Measurements from ENCODE around the gene MFGE8.

Gene MFGE8

GRCh38 chr15:88871313-88871712 lies 41.9 kb downstream of the MFGE8 start:
- no peak for DNase-seq

DNA sequence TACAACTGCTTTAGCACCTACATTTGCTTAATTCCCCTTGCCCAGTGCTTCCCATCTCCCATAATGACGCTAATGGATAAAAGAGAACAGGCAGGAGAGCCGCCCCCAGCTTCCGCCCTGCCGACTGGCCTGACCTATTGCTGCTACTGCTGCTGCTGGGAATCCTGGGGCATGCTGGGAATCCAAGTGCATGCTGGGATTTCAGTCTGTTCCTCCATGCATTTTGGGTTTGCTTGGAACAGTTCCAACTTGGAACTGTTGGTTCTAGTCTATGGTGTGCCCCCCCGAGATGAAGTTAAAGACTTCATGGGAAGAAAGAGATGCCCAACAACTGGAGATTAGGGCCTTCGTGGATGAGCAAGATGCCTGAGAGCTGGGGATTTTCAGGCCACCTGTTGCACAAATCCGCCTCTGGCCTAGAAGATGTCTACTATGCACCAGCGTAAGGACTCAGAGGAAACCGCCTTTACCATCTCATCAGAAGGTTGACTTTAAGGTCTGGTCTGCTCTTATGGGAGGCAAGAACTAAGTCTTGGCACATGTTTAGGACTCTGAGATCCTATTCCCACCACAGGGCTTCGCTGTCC lies 46.8 kb downstream of the MFGE8 start:
- no peak for DNase-seq

DNA sequence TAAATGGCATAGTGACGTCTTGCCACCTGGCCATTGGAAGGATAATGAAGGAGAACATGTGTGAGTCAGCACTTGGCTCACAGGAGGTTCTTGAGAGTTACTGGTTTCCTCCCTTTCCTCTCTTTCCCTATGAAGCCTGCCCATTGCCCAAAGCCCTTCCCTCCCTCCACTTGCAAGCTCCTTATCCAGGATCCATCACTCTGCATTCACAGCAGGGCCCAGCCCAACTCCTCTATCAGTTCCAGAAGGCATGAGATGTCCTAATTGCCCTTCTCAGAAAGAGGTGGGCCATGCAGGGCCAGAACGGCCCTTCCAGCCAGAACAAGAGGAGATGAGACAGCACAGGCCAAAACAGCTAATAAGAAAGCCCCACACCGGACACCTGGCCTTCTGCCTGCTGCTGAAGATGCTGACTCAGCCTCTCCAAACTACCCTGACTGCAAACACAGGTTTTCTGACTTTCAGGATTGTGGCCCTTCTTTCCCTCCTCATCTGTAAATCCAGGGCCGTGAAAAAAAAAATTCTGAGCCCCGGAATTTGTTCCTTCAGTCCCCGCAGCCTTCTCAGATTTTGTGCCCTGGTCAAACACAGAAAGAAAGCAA lies 47.6 kb downstream of the MFGE8 start:
- no peak for DNase-seq

DNA sequence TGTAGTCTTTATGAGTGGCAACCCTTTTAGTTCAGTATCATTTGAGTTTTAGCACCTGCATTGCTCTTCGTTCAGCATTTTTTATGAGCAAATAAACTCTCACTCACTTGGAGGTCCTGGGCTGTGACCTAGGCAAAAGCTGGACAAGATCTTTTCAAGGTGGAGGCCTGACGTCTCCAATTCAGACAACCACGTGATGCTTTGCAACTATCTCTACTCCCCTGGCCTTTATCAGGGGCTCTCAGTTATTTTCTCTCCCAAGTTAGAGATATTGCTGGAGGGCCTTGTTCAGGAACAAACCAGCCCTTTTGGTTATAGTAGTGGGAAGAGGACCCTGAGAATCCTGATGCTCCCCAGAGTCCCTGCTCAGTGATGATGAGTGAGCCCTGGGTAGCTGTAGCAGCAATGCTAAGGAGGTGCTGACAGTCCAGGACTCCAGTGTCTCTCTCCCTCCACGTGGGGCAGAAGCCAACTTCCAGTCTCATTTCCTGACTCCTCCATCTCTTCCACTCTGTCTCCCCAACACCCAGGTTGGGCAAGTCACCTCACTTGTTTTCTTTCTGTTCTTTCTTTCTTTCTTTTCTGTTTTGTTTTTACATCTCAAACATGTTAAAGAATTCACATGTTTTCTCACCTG lies 48.2 kb downstream of the MFGE8 start:
- no peak for DNase-seq

DNA sequence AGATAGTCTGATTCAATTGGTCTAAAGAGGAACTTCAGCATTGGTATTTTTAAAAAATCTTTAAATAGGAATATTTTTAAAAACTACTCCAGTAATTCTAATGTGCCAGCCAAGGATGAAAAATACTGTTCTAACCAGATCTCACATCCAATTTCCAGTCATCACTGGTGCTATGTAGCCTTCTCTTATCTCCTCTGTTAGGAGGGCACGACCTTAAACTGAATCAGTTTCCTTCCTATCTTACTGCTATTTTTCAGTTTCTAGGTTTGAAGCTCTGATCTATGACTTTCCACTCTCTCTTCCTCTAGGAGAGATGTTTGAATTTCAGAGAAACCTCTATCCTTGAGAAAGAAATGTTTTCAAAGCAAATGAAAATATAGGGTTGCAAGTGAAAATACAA lies 49.8 kb downstream of the MFGE8 start:
- DNase-seq, result no peak

GRCh38 chr15:88860212-88860611 lies 53.0 kb downstream of the MFGE8 start:
- no peak for DNase-seq

- no peak for DNase-seq
Observed at GRCh38 chr15:88859550-88859949, 53.6 kb downstream of the MFGE8 start.

DNA sequence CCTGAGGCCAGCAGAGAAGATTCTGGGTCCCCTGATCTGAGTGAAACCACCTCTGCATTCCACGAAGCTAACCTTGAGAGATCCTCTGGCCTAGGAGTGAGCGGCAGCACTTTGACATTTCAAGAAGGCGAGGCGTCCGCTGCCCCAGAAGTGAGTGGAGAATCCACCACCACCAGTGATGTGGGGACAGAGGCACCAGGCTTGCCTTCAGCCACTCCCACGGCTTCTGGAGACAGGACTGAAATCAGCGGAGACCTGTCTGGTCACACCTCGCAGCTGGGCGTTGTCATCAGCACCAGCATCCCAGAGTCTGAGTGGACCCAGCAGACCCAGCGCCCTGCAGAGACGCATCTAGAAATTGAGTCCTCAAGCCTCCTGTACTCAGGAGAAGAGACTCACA lies 54.2 kb downstream of the MFGE8 start:
- no peak for DNase-seq

- DNase-seq, result no peak
Observed at GRCh38 chr15:88852476-88852875, 60.7 kb downstream of the MFGE8 start.

DNA sequence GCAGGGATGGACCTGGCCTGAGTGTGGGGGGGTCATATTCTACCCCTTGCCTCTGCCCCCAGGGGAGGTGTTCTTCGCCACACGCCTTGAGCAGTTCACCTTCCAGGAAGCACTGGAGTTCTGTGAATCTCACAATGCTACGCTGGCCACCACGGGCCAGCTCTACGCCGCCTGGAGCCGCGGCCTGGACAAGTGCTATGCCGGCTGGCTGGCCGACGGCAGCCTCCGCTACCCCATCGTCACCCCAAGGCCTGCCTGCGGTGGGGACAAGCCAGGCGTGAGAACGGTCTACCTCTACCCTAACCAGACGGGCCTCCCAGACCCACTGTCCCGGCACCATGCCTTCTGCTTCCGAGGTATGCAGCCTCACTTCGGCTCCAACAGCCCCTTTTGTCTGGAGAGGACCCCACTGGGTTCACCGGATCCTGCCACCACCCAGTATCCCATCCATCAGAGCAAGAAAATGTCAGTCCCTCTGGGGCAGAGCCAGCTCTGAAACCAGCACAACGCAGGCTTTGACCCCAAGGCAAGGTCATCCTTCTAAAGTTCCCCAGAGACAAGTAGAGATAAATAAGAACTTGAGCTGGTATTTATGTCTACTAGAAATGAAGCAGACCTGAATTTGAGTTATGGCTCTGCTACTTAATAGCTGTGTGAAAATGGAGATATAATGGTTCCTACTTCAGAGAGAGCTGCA lies 63.7 kb downstream of the MFGE8 start:
- no peak for DNase-seq
